ENCODE results near the gene DUOX2. TPM values are rescaled to one million over a fixed set of nuclear protein-coding genes. Genes with fewer than 3 reads are reported as not detected.
"Not testable (repeated sequence)": the region's sequence is repeated elsewhere in the genome, so short reads cannot be mapped to it uniquely, and the experiment has no call there.

The DUOX2 gene
- polyA plus RNA-seq, 4 donors, result 0.38 to 8.7 TPM; not detected in 2

DNA sequence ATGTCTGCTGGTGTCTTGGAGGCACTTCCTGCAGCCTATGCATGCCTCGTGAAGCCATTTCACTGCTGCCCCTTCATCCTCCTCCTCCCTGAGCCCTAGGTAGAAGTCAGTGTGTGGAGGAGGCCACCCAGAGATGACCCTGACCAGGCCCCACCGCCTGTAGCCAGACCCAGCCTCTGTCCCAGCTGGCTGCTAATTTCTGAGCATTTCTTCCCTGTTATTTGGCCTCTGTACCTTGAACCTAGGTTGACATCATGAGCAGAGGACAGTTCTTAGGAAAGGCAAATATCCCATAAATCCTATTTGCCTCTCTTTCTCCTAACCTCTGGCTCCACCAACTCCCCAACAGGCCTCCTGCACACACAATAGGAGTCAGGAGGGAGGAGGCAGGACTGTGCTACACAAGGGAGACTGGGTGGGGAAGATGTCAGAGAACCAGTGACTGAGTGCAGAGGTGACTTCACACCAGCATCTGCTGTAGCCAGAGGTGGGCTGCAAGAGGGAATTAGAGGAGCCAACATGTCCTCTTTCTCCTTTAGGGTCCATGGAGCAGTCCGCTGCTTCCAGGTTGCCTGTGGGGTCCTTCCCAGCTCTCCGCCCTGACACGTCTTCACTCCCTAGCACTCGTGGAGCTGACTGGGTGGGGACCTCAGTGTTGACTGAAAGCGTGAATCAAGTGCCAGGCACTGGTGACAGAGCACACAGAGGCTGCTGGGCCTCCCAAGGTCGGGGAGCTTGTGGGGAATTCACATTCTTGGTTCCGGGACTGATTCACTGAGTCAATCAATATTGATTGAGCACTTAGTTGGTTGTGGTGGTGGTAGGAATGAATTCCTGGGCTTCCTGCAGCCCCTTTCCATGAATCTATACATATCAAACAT, 38.3 kb downstream of the DUOX2 start:
- H3K4me3 ChIP-seq (ENCODE audit: low read depth in 1 of 3, low read length in 3 of 3); H3K9me3 ChIP-seq (ENCODE audit: control insufficient read depth in 2 of 2, insufficient read depth in 1 of 2, low read depth in 1 of 2, low read length in 1 of 2); FAIRE-seq; H3K27me3 ChIP-seq (ENCODE audit: control insufficient read depth in 3 of 3, insufficient read depth in 3 of 3, low read length in 3 of 3); H3K27ac ChIP-seq (ENCODE audit: low read depth in 1 of 3, low read length in 2 of 3); H3K36me3 ChIP-seq (ENCODE audit: control insufficient read depth in 3 of 3, insufficient read depth in 2 of 3, low read depth in 1 of 3, low read length in 3 of 3); DNase-seq; H3K4me1 ChIP-seq (ENCODE audit: control insufficient read depth in 3 of 3, insufficient read depth in 2 of 3, low read depth in 1 of 3, low read length in 2 of 3): not testable (repeated sequence)
- WGBS, 3 donors, result 14 to 50% (median 29%) methylated on average over 1 of the region's 9 CpGs

DNA sequence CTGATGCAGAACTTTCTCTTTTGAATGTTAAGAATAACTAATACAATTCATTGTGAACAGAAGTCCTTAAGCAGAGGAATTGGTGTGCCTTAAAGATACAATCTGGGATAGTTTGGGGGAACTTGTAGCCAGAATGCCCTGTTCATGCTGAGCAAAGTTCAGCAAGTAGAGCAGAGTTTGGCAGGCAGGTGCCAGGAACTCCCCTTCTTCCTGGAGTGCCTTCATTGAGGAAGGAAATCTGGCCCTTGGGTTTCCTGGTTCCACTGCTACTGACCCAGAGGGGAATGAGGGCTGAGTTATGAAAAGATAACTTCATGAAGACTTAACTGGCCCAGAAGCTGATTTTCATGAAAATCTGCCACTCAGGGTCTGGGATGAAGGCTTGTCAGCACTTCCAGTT, 40.4 kb downstream of the DUOX2 start:
- H3K4me3 ChIP-seq (ENCODE audit: low read depth in 1 of 3, low read length in 3 of 3); H3K4me1 ChIP-seq (ENCODE audit: control insufficient read depth in 3 of 3, insufficient read depth in 2 of 3, low read depth in 1 of 3, low read length in 2 of 3); H3K9me3 ChIP-seq (ENCODE audit: control insufficient read depth in 2 of 2, insufficient read depth in 1 of 2, low read depth in 1 of 2, low read length in 1 of 2); DNase-seq; FAIRE-seq; H3K36me3 ChIP-seq (ENCODE audit: control insufficient read depth in 3 of 3, insufficient read depth in 2 of 3, low read depth in 1 of 3, low read length in 3 of 3); H3K27me3 ChIP-seq (ENCODE audit: control insufficient read depth in 3 of 3, insufficient read depth in 3 of 3, low read length in 3 of 3): not testable (repeated sequence)
- peak overlapping the region in 1 of 3 donors; percentile 45 for H3K27ac ChIP-seq (ENCODE audit: low read depth in 1 of 3, low read length in 2 of 3)

DNA sequence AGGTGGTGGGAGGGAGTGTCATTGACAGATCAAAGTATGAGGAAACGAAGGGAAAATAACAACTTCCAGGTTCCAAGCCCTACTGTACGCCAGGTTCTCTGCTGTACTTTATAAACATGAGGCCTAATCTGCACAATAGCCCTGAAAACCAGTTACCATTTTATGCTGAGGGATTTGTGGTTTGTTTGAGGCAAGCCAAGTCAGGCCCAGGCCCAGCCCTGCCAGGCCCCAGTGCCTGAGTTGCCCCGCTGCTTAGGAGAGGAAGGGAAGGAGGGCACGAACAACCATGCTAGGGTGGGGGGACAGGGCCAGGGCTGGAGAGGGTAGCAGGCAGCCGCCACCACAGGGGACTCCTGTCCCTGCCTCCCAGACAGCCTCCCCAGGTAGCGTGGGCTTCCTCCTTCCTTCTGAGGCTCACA, 44.0 kb downstream of the DUOX2 start:
- DNase-seq; H3K4me1 ChIP-seq (ENCODE audit: control insufficient read depth in 3 of 3, insufficient read depth in 2 of 3, low read depth in 1 of 3, low read length in 2 of 3); H3K9me3 ChIP-seq (ENCODE audit: control insufficient read depth in 2 of 2, insufficient read depth in 1 of 2, low read depth in 1 of 2, low read length in 1 of 2); H3K4me3 ChIP-seq (ENCODE audit: low read depth in 1 of 3, low read length in 3 of 3); FAIRE-seq; H3K27me3 ChIP-seq (ENCODE audit: control insufficient read depth in 3 of 3, insufficient read depth in 3 of 3, low read length in 3 of 3): not testable (repeated sequence)
- peak overlapping the region in 2 of 3 donors; percentile 42 to 81 for H3K27ac ChIP-seq (ENCODE audit: low read depth in 1 of 3, low read length in 2 of 3)
- 53 to 71% (median 65%) methylated on average over 4 to 6 of the region's 6 CpGs for WGBS, 3 donors
- peaks cover 0 to 14% (median 0%) of the 10 kb centered on the region in 3 donors for H3K36me3 ChIP-seq (ENCODE audit: control insufficient read depth in 3 of 3, insufficient read depth in 2 of 3, low read depth in 1 of 3, low read length in 3 of 3)

DNA sequence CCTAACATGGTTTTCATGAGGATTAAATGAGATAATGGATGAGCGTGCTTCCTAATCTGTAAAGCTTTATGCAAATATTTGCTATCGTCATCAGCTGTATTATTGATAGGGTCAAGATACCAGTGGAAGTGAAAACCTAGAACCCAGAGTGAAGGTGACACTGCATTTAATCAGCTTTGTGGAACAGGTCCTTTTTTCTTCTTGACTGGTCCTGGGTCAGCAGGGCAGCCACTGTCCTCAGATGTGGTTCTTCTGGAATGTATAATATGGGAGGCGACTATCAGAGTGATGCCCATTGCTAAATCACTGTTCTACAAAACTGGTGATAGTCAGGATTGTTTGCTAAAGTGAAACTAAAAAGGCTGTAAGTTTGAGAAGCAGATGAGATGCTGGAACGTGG, 49.6 kb downstream of the DUOX2 start:
- Histone ChIP-seq H3K36me3 (ENCODE audit: control insufficient read depth in 3 of 3, insufficient read depth in 2 of 3, low read depth in 1 of 3, low read length in 3 of 3) (peaks cover 0 to 14% (median 0%) of the 10 kb centered on the region in 3 donors), H3K4me3 (ENCODE audit: low read depth in 1 of 3, low read length in 3 of 3) (no peak overlapping the region), H3K4me1 (ENCODE audit: control insufficient read depth in 3 of 3, insufficient read depth in 2 of 3, low read depth in 1 of 3, low read length in 2 of 3) (no peaks in the 10 kb centered on the region), H3K27me3 (ENCODE audit: control insufficient read depth in 3 of 3, insufficient read depth in 3 of 3, low read length in 3 of 3) (no peaks in the 10 kb centered on the region), H3K27ac (ENCODE audit: low read depth in 1 of 3, low read length in 2 of 3) (no peak overlapping the region), H3K9me3 (ENCODE audit: control insufficient read depth in 2 of 2, insufficient read depth in 1 of 2, low read depth in 1 of 2, low read length in 1 of 2) (peaks cover 0 to 2% of the 10 kb centered on the region in 2 donors)
- no peak for FAIRE-seq
- 32 to 56% (median 43%) methylated on average over 4 of the region's 4 CpGs for WGBS, 3 donors
- DNase-seq, result peak in 1 of 2 donors; percentile 7

DNA sequence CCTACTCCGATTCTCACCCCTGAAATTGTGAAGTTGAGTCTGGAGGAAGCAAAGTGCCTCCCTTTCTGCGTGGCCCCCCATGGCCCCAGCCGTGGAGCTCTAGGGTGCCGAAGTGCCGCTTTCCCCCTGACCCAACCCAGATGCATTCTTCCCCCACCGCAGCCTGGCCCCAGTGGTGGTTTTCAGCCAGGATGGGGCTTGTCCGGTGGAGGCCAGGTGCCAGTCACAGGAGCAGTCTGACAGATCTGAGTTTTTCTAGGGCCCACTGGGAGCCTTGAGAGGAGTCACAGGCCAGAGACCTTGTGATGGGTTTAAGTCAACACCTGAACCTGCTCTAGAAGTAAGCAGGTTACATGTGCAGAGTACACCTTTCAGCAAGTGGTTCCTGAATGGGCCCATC, 51.7 kb downstream of the DUOX2 start:
- WGBS, 3 donors, result 97 to 100% (median 99%) methylated on average over 3 to 6 of the region's 7 CpGs
- FAIRE-seq, result not testable (repeated sequence)

GRCh38 chr15:45058690-45059675, 55.0 kb downstream of the DUOX2 start:
- H3K27ac ChIP-seq (ENCODE audit: low read depth in 1 of 3, low read length in 2 of 3); FAIRE-seq: not testable (repeated sequence)
- 88 to 96% (median 96%) methylated on average over 3 of the region's 3 CpGs for WGBS, 3 donors

More for the DNA sequence above, 51.7 kb downstream of the DUOX2 start:
- H3K27me3 ChIP-seq (ENCODE audit: control insufficient read depth in 3 of 3, insufficient read depth in 3 of 3, low read length in 3 of 3); H3K27ac ChIP-seq (ENCODE audit: low read depth in 1 of 3, low read length in 2 of 3); H3K4me1 ChIP-seq (ENCODE audit: control insufficient read depth in 3 of 3, insufficient read depth in 2 of 3, low read depth in 1 of 3, low read length in 2 of 3); H3K4me3 ChIP-seq (ENCODE audit: low read depth in 1 of 3, low read length in 3 of 3); DNase-seq: not testable (repeated sequence)
- peaks cover 0 to 15% (median 0%) of the 10 kb centered on the region in 3 donors for H3K36me3 ChIP-seq (ENCODE audit: control insufficient read depth in 3 of 3, insufficient read depth in 2 of 3, low read depth in 1 of 3, low read length in 3 of 3)
- peaks cover 0 to 12% of the 10 kb centered on the region in 2 donors for H3K9me3 ChIP-seq (ENCODE audit: control insufficient read depth in 2 of 2, insufficient read depth in 1 of 2, low read depth in 1 of 2, low read length in 1 of 2)

GRCh38 chr15:45052676-45053075, 61.3 kb downstream of the DUOX2 start:
- 94 to 98% (median 95%) methylated on average over 3 of the region's 3 CpGs for WGBS, 3 donors
- FAIRE-seq, result not testable (repeated sequence)

More at GRCh38 chr15:45058690-45059675, 55.0 kb downstream of the DUOX2 start:
- not testable (repeated sequence) for H3K27me3 ChIP-seq (ENCODE audit: control insufficient read depth in 3 of 3, insufficient read depth in 3 of 3, low read length in 3 of 3); H3K36me3 ChIP-seq (ENCODE audit: control insufficient read depth in 3 of 3, insufficient read depth in 2 of 3, low read depth in 1 of 3, low read length in 3 of 3); H3K4me3 ChIP-seq (ENCODE audit: low read depth in 1 of 3, low read length in 3 of 3); H3K4me1 ChIP-seq (ENCODE audit: control insufficient read depth in 3 of 3, insufficient read depth in 2 of 3, low read depth in 1 of 3, low read length in 2 of 3); DNase-seq
- H3K9me3 ChIP-seq (ENCODE audit: control insufficient read depth in 2 of 2, insufficient read depth in 1 of 2, low read depth in 1 of 2, low read length in 1 of 2), result peaks cover 0 to 12% of the 10 kb centered on the region in 2 donors

DNA sequence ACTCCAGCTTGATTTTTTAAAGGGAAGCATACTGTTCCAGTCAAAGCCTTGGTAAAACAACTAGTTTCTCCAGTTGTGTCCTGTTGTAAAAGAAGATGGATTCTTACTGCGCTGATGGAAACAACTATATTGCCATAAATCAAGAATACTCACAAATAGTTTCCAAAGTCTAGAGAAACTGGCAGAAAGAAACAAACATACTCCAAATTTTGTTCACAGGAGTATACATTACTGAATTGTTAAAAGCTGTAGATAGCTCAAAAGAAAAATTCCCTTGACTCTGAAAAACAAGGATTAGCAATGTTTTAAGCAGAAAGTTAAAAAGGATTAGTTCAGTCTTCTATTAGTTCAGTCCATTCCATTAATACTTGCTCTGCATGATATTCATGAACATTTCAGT, 63.4 kb downstream of the DUOX2 start:
- Histone ChIP-seq H3K4me1 (ENCODE audit: control insufficient read depth in 3 of 3, insufficient read depth in 2 of 3, low read depth in 1 of 3, low read length in 2 of 3) (no peaks in the 10 kb centered on the region), H3K36me3 (ENCODE audit: control insufficient read depth in 3 of 3, insufficient read depth in 2 of 3, low read depth in 1 of 3, low read length in 3 of 3) (peaks cover 0 to 13% (median 10%) of the 10 kb centered on the region in 3 donors), H3K9me3 (ENCODE audit: control insufficient read depth in 2 of 2, insufficient read depth in 1 of 2, low read depth in 1 of 2, low read length in 1 of 2) (peaks cover 0 to 22% of the 10 kb centered on the region in 2 donors), H3K27me3 (ENCODE audit: control insufficient read depth in 3 of 3, insufficient read depth in 3 of 3, low read length in 3 of 3) (no peaks in the 10 kb centered on the region), H3K27ac (ENCODE audit: low read depth in 1 of 3, low read length in 2 of 3) (no peak overlapping the region), H3K4me3 (ENCODE audit: low read depth in 1 of 3, low read length in 3 of 3) (no peak overlapping the region)
- FAIRE-seq, result no peak
- DNase-seq, result no peak
- WGBS, 3 donors, result 95 to 100% (median 97%) methylated on average over 1 of the region's 1 CpG

More at GRCh38 chr15:45052676-45053075, 61.3 kb downstream of the DUOX2 start:
- not testable (repeated sequence) for H3K27me3 ChIP-seq (ENCODE audit: control insufficient read depth in 3 of 3, insufficient read depth in 3 of 3, low read length in 3 of 3); H3K4me3 ChIP-seq (ENCODE audit: low read depth in 1 of 3, low read length in 3 of 3); DNase-seq; H3K27ac ChIP-seq (ENCODE audit: low read depth in 1 of 3, low read length in 2 of 3); H3K4me1 ChIP-seq (ENCODE audit: control insufficient read depth in 3 of 3, insufficient read depth in 2 of 3, low read depth in 1 of 3, low read length in 2 of 3)
- H3K9me3 ChIP-seq (ENCODE audit: control insufficient read depth in 2 of 2, insufficient read depth in 1 of 2, low read depth in 1 of 2, low read length in 1 of 2), result peaks cover 0 to 22% of the 10 kb centered on the region in 2 donors
- peaks cover 0 to 11% (median 9%) of the 10 kb centered on the region in 3 donors for H3K36me3 ChIP-seq (ENCODE audit: control insufficient read depth in 3 of 3, insufficient read depth in 2 of 3, low read depth in 1 of 3, low read length in 3 of 3)
